Type B pancreatic cell (in vitro differentiated cells): ENCODE results near the gene KLHL3. TPM values are rescaled to one million over a fixed set of nuclear protein-coding genes. Genes with fewer than 3 reads are reported as not detected.

ENCODE experiments used
- DNase-seq: peaks from one replicate; pipeline ENCODE4 v3.0.0; 2021; ENCODE audit warnings: mixed read lengths; ENCODE audit not compliant: unreplicated experiment; ENCODE audit errors: extremely low spot score
- H3K27ac Mint-ChIP-seq: 2 replicates; pipeline ENCODE4 v1.8.0; 2021; ENCODE audit warnings: mild to moderate bottlenecking, mixed read lengths
- H3K27me3 Mint-ChIP-seq: 2 replicates; pipeline ENCODE4 v1.8.0; 2021; ENCODE audit warnings: mixed read lengths
- H3K36me3 Mint-ChIP-seq: 2 replicates; pipeline ENCODE4 v1.8.0; 2021; ENCODE audit warnings: mixed read lengths
- H3K4me1 Mint-ChIP-seq: one replicate; pipeline ENCODE4 v1.8.0; 2021; ENCODE audit warnings: mixed read lengths; ENCODE audit not compliant: unreplicated experiment
- H3K4me3 Mint-ChIP-seq: 2 replicates; pipeline ENCODE4 v1.8.0; 2021; ENCODE audit warnings: mild to moderate bottlenecking, mixed read lengths
- H3K9me3 Mint-ChIP-seq: 2 replicates; pipeline ENCODE4 v1.8.0; 2021; ENCODE audit warnings: mixed read lengths
- CTCF ChIP-seq: fragments of 200-600 bp; sonication (generic); conservative IDR thresholded peaks from 2 replicates; pipeline ENCODE4 v1.5.0; 2021; ENCODE audit warnings: antibody characterized with exemption, mild to moderate bottlenecking
- total RNA-seq: library from RNA; stranded (reverse); gene quantifications from 2 replicates; pipeline ENCODE4 v1.2.1, GENCODE V29; 2021; ENCODE audit warnings: low replicate concordance

Gene KLHL3
- total RNA-seq, 1 donor from 2014 or later, result 9.7 TPM

- Mint-ChIP-seq H3K4me3 (no peak overlapping the region), H3K36me3 (no peaks in the 10 kb centered on the region), H3K4me1 (no peaks in the 10 kb centered on the region), H3K27me3 (no peaks in the 10 kb centered on the region), H3K27ac (no peak overlapping the region), H3K9me3 (no peaks in the 10 kb centered on the region)
- TF ChIP-seq CTCF, result no peak
- DNase-seq, result no peak
Observed at GRCh38 chr5:137666461-137666850, 69.4 kb downstream of the KLHL3 start.

- H3K27ac Mint-ChIP-seq, result no peak overlapping the region
- no peaks in the 10 kb centered on the region for H3K9me3 Mint-ChIP-seq
- no peak for TF ChIP-seq CTCF
- H3K27me3 Mint-ChIP-seq, result no peaks in the 10 kb centered on the region
- DNase-seq, result no peak
- H3K4me1 Mint-ChIP-seq, result no peaks in the 10 kb centered on the region
- H3K4me3 Mint-ChIP-seq, result no peak overlapping the region
- H3K36me3 Mint-ChIP-seq, result no peaks in the 10 kb centered on the region
Observed at GRCh38 chr5:137665678-137666460, 70.0 kb downstream of the KLHL3 start.

GRCh38 chr5:137660349-137660817 lies 75.5 kb downstream of the KLHL3 start:
- H3K4me3 Mint-ChIP-seq, result no peak overlapping the region
- no peaks in the 10 kb centered on the region for H3K4me1 Mint-ChIP-seq
- H3K27me3 Mint-ChIP-seq, result no peaks in the 10 kb centered on the region
- H3K9me3 Mint-ChIP-seq, result no peaks in the 10 kb centered on the region
- H3K27ac Mint-ChIP-seq, result no peak overlapping the region
- peak; percentile 88 for TF ChIP-seq CTCF
- no peak for DNase-seq
- H3K36me3 Mint-ChIP-seq, result no peaks in the 10 kb centered on the region

GRCh38 chr5:137659209-137659608 lies 76.7 kb downstream of the KLHL3 start:
- no peak for TF ChIP-seq CTCF
- Mint-ChIP-seq H3K36me3 (no peaks in the 10 kb centered on the region), H3K9me3 (no peaks in the 10 kb centered on the region), H3K27ac (no peak overlapping the region), H3K27me3 (no peaks in the 10 kb centered on the region), H3K4me3 (no peak overlapping the region), H3K4me1 (no peaks in the 10 kb centered on the region)
- no peak for DNase-seq

GRCh38 chr5:137658324-137658723 lies 77.6 kb downstream of the KLHL3 start:
- no peak overlapping the region for H3K27ac Mint-ChIP-seq
- no peaks in the 10 kb centered on the region for H3K27me3 Mint-ChIP-seq
- TF ChIP-seq CTCF, result no peak
- H3K9me3 Mint-ChIP-seq, result no peaks in the 10 kb centered on the region
- no peaks in the 10 kb centered on the region for H3K4me1 Mint-ChIP-seq
- no peak for DNase-seq
- no peak overlapping the region for H3K4me3 Mint-ChIP-seq
- no peaks in the 10 kb centered on the region for H3K36me3 Mint-ChIP-seq
